Activated CD8-positive, alpha-beta memory T cell treated with anti-CD3 and anti-CD28 coated beads for 1 hour (primary cell): Measurements from ENCODE around the gene ARID1A.
"Not testable (repeated sequence)": the region's sequence is repeated elsewhere in the genome, so short reads cannot be mapped to it uniquely, and the experiment has no call there.

Experiments
- DNase-seq, 2 donors: peaks; one replicate each; pipeline ENCODE4 v3.0.0-alpha.2; 2020; ENCODE audit warnings: low read depth in 1 of 2; ENCODE audit errors: extremely low read depth in 1 of 2

ARID1A gene

GRCh38 chr1:26697978-26698849, 2.4 kb downstream of the ARID1A start:
- DNase-seq, result no peak

DNA sequence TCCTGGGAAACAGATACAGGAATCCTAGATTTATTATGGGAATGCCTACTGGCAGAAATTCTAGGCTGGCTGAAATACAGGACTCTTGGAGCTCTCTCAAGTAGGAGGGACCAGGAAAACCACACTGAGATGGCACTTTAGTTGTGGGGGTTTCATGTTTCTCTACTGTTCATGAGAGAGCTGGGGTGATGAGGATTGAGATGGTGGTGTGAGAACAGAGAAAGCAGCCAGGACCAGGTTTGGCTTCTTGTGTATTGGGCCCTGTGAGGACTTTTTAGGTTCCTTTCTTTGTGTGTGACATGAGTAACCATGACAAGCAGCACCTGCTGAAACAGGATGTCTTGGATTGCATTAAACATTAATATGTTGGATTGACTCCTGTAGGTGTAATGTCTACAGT, 4.9 kb downstream of the ARID1A start:
- DNase-seq, result no peak

GRCh38 chr1:26701266-26701994, 5.6 kb downstream of the ARID1A start:
- DNase-seq, result no peak

DNA sequence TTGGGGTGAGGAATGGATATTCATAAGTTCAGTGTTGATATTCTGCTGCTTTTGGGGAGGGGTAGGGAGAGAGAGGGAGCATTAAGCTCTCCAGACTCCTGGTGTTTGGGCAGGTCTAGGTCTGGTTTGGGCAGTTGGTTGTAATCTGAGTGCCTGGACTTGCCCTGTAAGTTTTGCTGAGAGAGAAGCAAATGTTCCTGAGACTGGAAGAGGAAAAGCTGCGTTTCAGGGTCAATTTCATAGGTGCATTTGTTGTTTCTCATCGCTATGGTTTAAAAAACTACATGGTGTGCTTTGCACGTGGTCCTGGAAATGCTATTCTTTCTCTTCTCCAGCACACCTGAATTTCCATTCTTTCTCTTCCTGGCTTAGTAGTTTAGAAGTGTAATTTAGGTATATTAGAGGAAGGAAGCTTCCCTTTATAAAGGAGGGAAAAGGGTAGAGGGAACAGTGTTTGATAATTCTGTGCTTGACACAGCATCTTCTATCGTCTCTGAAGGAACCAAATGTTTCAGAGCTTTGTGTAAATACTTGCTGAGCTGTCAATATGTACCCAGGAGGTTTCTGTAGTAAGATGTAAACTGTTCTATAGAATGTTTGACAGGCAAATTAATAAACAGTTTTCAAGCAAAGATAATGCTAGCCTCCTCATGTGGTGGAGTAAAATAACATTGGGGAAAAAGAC, 6.3 kb downstream of the ARID1A start:
- DNase-seq, result no peak

DNA sequence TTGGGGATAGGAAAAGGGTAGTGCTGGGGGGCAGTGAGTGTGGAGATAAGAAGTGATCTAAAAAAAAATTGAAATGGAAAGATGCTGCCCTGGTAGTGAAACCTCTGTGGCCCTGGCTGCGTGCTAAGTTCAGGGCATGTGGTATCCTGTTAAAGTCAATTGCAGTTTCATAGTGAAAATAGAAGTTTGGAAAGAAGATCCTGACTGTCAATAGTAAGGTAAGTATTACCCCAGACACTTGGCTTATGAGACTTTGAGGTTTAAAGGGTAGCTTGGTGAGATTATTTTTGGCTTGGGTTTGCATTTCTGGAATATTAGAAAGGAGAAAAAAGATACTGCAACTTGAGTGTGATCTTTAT, 6.8 kb downstream of the ARID1A start:
- no peak for DNase-seq

DNA sequence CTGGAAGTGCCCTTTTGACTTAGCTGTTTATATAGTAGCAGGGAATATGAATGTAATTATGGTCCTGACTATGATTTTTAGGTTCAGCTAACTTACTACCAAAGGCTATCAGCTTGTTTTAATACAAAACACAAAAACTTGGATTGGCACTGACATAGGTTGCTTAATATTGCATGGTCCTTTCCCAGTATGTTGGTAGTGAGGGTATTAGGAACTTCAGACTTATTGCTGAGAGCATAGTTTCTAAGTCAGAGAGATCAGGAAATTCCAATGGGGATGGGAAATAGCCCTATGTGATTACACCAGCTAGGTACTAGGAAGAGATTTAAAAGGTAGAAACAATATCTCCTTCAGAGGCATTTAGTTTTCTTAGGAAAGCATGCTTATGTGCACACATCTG, 7.7 kb downstream of the ARID1A start:
- DNase-seq, result no peak

GRCh38 chr1:26704629-26705028, 8.8 kb downstream of the ARID1A start:
- no peak for DNase-seq

DNA sequence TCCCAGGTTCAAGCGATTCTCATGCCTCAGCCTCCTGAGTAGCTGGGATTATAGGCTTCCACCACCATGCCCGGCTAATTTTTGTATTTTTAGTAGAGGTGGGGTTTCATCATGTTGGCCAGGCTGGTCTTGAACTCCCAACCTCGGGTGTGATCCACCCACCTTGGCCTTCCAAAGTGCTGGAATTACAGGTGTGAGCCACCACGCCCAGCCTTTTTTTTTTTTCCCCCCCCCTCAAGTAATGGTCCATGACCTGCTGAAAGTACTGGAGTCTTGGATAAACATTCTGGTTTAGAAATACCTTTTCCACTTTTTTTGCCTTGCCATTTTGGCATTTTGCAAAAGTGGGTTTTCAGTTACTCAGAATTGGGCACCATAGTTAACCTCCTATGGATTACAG, 9.4 kb downstream of the ARID1A start:
- DNase-seq, result not testable (repeated sequence)

GRCh38 chr1:26705788-26706311, 10.0 kb downstream of the ARID1A start:
- no peak for DNase-seq

- no peak for DNase-seq
Measured at GRCh38 chr1:26706315-26706714, 10.5 kb downstream of the ARID1A start.

DNA sequence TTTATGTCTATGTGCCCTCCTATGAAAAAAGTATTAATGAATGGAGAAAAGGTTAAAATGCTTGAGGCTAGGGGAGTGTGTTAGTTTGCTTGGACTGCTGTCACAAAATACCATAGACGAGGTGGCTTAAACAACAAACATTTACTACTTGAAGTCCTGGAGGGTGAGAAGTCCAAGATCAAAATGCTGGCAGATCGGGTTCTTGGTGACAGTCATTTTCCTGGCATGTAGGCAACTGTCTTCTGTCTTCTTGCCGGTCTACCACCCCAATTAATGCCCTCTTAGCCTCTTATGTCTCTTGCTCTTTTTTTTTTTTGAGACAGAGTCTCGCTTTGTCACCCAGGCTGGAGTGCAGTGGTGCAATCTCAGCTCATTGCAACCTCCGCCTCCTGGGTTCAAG, 15.0 kb downstream of the ARID1A start:
- no peak for DNase-seq

DNA sequence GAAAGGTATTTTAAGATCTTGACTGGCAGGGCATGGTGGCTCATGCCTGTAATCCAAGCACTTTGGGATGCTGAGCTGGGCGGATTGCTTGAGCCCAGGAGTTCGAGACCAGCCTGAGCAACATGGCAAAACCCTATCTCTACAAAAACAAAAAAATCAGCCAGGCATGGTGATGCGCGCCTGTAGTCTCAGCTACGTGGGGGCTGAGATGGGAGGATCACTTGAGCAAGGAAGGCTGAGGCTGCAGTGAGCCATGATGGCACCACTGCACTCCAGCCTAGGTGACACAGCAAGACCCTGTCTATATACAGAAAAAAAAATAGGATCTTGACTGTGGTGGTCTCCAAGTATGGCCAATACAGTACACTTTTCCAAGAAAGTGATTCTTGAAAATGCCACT, 16.0 kb downstream of the ARID1A start:
- no peak for DNase-seq

- DNase-seq, result no peak
Measured at GRCh38 chr1:26717017-26717491, 21.2 kb downstream of the ARID1A start.

DNA sequence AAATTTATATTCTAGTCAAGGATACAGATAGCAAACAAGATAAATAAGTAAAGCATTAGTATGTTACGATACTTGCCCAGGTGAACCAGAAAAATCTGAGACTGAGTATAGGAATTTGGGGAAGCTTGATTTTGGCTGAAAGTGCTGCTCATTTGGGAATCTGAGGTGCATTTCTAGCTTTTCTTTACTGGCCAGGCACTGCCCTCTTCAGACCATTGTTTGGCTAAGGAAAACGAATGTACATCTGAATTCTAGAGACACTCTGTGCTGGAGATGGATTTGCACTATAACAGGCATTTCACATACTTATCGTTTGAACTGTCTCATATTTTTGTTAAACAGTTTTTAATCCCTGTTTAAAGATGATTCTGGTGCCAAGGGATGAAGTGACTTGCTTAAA, 23.4 kb downstream of the ARID1A start:
- no peak for DNase-seq

GRCh38 chr1:26721669-26722355, 26.0 kb downstream of the ARID1A start:
- DNase-seq, result no peak

DNA sequence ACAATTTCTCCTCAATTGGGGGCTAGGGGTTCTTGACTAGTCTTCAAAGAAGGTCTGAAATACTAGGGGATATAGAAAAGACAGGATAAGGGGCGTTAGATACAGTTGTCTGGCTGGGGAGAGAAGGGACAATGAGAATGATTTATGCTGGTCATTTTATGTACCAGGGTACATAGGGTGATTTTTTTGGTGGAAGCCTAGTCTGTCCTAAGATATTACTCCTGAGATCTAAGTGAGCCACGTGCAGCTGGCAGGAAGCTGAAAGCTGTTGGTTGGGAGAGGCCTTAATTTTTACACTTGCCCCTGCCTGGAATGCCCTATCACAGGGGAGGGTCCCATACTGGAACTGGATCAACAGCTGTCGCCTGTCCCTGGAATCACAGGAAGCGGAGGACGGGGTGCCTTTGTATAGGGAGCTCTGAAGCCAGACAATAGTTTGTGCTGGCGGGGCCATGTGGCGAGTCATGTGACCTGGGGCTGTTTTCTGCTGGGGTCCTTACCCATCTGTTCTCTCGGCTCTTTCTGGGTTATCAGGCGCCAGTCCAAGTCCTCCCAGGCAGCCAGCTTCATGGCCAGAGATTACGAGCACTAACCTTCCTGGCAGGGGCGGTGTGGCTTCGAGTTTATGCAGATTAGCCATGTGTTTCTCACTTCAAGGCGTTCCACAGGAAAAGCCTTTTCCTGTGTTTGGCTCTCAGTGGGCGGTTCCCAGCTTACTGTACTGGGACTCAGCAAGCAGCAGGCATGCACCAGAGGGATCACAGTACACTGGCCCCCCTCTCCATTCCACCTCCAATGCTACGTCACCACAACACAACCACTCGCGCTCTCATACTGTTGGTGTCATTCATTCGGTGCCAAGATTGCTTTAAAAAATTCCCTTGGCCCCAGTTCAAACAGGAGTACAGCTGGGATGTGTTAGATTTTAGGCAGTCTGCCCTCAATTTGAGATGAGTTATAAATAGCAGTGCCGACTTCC, 27.5 kb downstream of the ARID1A start:
- peak in 1 of 2 donors; percentile 14 for DNase-seq

- DNase-seq, result no peak
Measured at GRCh38 chr1:26724118-26724517, 28.3 kb downstream of the ARID1A start.

DNA sequence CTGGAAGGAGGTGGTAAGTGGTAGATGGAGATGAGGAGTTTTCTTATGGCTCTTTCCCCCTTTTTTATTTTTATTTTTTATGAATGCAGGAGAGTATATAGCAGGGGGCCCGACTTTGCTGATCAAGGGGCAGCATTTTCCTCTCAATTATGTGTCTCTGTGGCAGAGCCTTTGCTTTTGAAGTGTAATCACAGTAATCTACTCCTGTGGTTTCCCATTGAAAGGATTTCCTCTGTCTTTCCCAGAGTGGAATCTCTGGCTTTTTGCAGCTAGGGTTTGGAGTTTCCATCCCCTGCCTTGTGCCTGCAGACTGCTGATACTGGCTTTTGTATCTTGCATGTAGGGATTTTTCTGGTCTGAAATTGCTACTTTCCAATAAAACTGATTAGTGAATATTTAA, 29.1 kb downstream of the ARID1A start:
- no peak for DNase-seq

- not testable (repeated sequence) for DNase-seq
Measured at GRCh38 chr1:26725904-26726303, 30.1 kb downstream of the ARID1A start.

- no peak for DNase-seq
Measured at GRCh38 chr1:26726784-26727183, 31.0 kb downstream of the ARID1A start.
